ENCODE data around the gene MAMLD1. TPM values are rescaled to one million over a fixed set of nuclear protein-coding genes. Genes with fewer than 3 reads are reported as not detected.
A peak's percentile ranks its signal among the peaks of the same experiment; 100 is the strongest.

The MAMLD1 gene
- total and polyA plus RNA-seq, 11 donors: 1.2 to 3.0 (median 1.4) TPM

GRCh38 chrX:150536455-150537116, 173.5 kb downstream of the MAMLD1 start:
- no peak for DNase-seq
- H3K4me3 ChIP-seq: no peak overlapping the region
- H3K27me3 ChIP-seq: peaks cover 0 to 8% (median 0%) of the 10 kb centered on the region in 9 donors
- TF ChIP-seq POLR2A (IDR thresholded peaks at IDR 0.05) (no peak), CTCF (IDR thresholded peaks at IDR 0.05) (no peak)
- 66 to 83% (median 77%) methylated on average over 7 to 8 of the region's 8 CpGs for WGBS, 4 donors
- intact Hi-C loops (cut with DNase I): no loop called here
- no peak overlapping the region for H3K27ac ChIP-seq
- H3K4me1 ChIP-seq: no peaks in the 10 kb centered on the region
- no peak for ATAC-seq
- no peaks in the 10 kb centered on the region for H3K36me3 ChIP-seq
- H3K9me3 ChIP-seq: peaks cover 0 to 32% (median 0%) of the 10 kb centered on the region in 12 donors

- intact Hi-C loops (cut with DNase I): no loop called here
- Histone ChIP-seq H3K4me3 (no peak overlapping the region), H3K27ac (no peak overlapping the region), H3K4me1 (no peaks in the 10 kb centered on the region), H3K9me3 (peaks cover 0 to 32% (median 0%) of the 10 kb centered on the region in 12 donors), H3K27me3 (peaks cover 0 to 8% (median 0%) of the 10 kb centered on the region in 9 donors), H3K36me3 (no peaks in the 10 kb centered on the region)
- DNase-seq (no peak), ATAC-seq (no peak)
- 41 to 54% (median 49%) methylated on average over 6 of the region's 6 CpGs for WGBS, 4 donors
- TF ChIP-seq POLR2A (IDR thresholded peaks at IDR 0.05) (no peak), CTCF (IDR thresholded peaks at IDR 0.05) (no peak)
These were observed 174.7 kb downstream of the MAMLD1 start for GRCh38 chrX:150537851-150538250.

- Histone ChIP-seq H3K27me3 (peaks cover 0 to 4% (median 0%) of the 10 kb centered on the region in 9 donors), H3K4me1 (peaks cover 0 to 6% (median 0%) of the 10 kb centered on the region in 12 donors), H3K4me3 (no peak overlapping the region), H3K36me3 (no peaks in the 10 kb centered on the region), H3K27ac (no peak overlapping the region), H3K9me3 (peaks cover 0 to 25% (median 0%) of the 10 kb centered on the region in 12 donors)
- TF ChIP-seq CTCF (IDR thresholded peaks at IDR 0.05) (no peak), POLR2A (IDR thresholded peaks at IDR 0.05) (no peak)
- intact Hi-C loops (cut with DNase I): no loop called here
- 62 to 86% (median 74%) methylated on average over 5 to 6 of the region's 6 CpGs for WGBS, 4 donors
- no peak for ATAC-seq
- no peak for DNase-seq
These were observed 177.8 kb downstream of the MAMLD1 start for GRCh38 chrX:150540965-150541364.

- H3K27me3 ChIP-seq: no peaks in the 10 kb centered on the region
- DNase-seq (no peak), ATAC-seq (no peak)
- peak overlapping the region in 1 of 12 donors; percentile 3 for H3K27ac ChIP-seq
- peaks cover 0 to 22% (median 8%) of the 10 kb centered on the region in 12 donors for H3K4me1 ChIP-seq
- intact Hi-C loops (cut with DNase I): no loop called here
- 88 to 98% (median 96%) methylated on average over 4 of the region's 4 CpGs for WGBS, 4 donors
- H3K4me3 ChIP-seq: no peak overlapping the region
- TF ChIP-seq CTCF (IDR thresholded peaks at IDR 0.05) (no peak), POLR2A (IDR thresholded peaks at IDR 0.05) (no peak)
- H3K9me3 ChIP-seq: peaks cover 0 to 8% (median 0%) of the 10 kb centered on the region in 12 donors
- no peaks in the 10 kb centered on the region for H3K36me3 ChIP-seq
These were observed 179.7 kb downstream of the MAMLD1 start for GRCh38 chrX:150542846-150543229.
